HG02571 (cell line): ENCODE data around the gene SERPINB12.

Experiments used
- ATAC-seq: cut with Tn5 transposase; IDR thresholded peaks from one replicate; pipeline ENCODE4 v1.9.1; 2021; ENCODE audit warnings: mild to moderate bottlenecking, moderate library complexity; ENCODE audit not compliant: unreplicated experiment

The SERPINB12 gene

GRCh38 chr18:63542069-63542468 lies at the start of gene SERPINB12:
TSS of gene SERPINB12 (plus strand) at chr18:63542369. CDS start at chr18:63556160, 13,791 bp downstream.
- ATAC-seq: no peak

GRCh38 chr18:63492851-63493250 lies 49.3 kb upstream of the SERPINB12 start:
- no peak for ATAC-seq

GRCh38 chr18:63495675-63496074 lies 46.5 kb upstream of the SERPINB12 start:
- ATAC-seq: no peak

- ATAC-seq: no peak
These were observed 36.4 kb upstream of the SERPINB12 start for GRCh38 chr18:63505566-63506335.

- ATAC-seq: no peak
These were observed 35.9 kb upstream of the SERPINB12 start for GRCh38 chr18:63506336-63506646.

- no peak for ATAC-seq
These were observed 33.6 kb upstream of the SERPINB12 start for GRCh38 chr18:63508596-63508995.

- no peak for ATAC-seq
These were observed 30.9 kb upstream of the SERPINB12 start for GRCh38 chr18:63511285-63511684.

- no peak for ATAC-seq
These were observed 27.8 kb upstream of the SERPINB12 start for GRCh38 chr18:63514326-63514725.

- no peak for ATAC-seq
These were observed 27.1 kb upstream of the SERPINB12 start for GRCh38 chr18:63514888-63515678.

- ATAC-seq: no peak
These were observed 26.4 kb upstream of the SERPINB12 start for GRCh38 chr18:63515801-63516200.

- peak; percentile 92 for ATAC-seq
These were observed 23.8 kb upstream of the SERPINB12 start for GRCh38 chr18:63518178-63519012.

- ATAC-seq: no peak
These were observed 22.0 kb upstream of the SERPINB12 start for GRCh38 chr18:63520053-63520685.

GRCh38 chr18:63523660-63524059 lies 18.5 kb upstream of the SERPINB12 start:
- ATAC-seq: no peak

- ATAC-seq: no peak
These were observed 14.9 kb upstream of the SERPINB12 start for GRCh38 chr18:63527251-63527650.

- no peak for ATAC-seq
These were observed 13.2 kb upstream of the SERPINB12 start for GRCh38 chr18:63528863-63529492.

GRCh38 chr18:63532471-63532870 lies 9.7 kb upstream of the SERPINB12 start:
- no peak for ATAC-seq

- no peak for ATAC-seq
These were observed 7.6 kb upstream of the SERPINB12 start for GRCh38 chr18:63534615-63535014.

- no peak for ATAC-seq
These were observed 2.2 kb upstream of the SERPINB12 start for GRCh38 chr18:63539904-63540510.

GRCh38 chr18:63544017-63544416 lies 1.8 kb downstream of the SERPINB12 start:
- no peak for ATAC-seq

- ATAC-seq: no peak
These were observed 2.8 kb downstream of the SERPINB12 start for GRCh38 chr18:63545000-63545399.
